ENCODE results near the gene CCNL2.

GRCh38 chr1:1430992-1431844, 32.1 kb upstream of the CCNL2 start:
- TF ChIP-seq CEBPB (IDR thresholded peaks at IDR 0.05) (no peak), KDM1A (IDR thresholded peaks at IDR 0.05; ENCODE audit: low read depth) (no peak)
- TF ChIP-seq, protein P1, sequence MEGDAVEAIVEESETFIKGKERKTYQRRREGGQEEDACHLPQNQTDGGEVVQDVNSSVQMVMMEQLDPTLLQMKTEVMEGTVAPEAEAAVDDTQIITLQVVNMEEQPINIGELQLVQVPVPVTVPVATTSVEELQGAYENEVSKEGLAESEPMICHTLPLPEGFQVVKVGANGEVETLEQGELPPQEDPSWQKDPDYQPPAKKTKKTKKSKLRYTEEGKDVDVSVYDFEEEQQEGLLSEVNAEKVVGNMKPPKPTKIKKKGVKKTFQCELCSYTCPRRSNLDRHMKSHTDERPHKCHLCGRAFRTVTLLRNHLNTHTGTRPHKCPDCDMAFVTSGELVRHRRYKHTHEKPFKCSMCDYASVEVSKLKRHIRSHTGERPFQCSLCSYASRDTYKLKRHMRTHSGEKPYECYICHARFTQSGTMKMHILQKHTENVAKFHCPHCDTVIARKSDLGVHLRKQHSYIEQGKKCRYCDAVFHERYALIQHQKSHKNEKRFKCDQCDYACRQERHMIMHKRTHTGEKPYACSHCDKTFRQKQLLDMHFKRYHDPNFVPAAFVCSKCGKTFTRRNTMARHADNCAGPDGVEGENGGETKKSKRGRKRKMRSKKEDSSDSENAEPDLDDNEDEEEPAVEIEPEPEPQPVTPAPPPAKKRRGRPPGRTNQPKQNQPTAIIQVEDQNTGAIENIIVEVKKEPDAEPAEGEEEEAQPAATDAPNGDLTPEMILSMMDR (IDR thresholded peaks at IDR 0.05): no peak
